Esophagus squamous epithelium (tissue), 5 donors: ENCODE measurements around the gene PRADC1. TPM values are rescaled to one million over a fixed set of nuclear protein-coding genes. Genes with fewer than 3 reads are reported as not detected.

Experiments
- DNase-seq: peaks from one replicate; lab custom pipeline; 2025; lab: John Stamatoyannopoulos, UW
- H3K27ac ChIP-seq, 4 donors: fragments of 200-600 bp; sonication (generic); one replicate each; pipeline ENCODE4 v1.5.1; 2016 to 2019; ENCODE audit warnings: mild to moderate bottlenecking in 1 of 4
- H3K27me3 ChIP-seq, 4 donors: fragments of 200-600 bp; sonication (generic); 1 replicate in 3 of 4; 2 replicates in 1 of 4; pipeline versions ENCODE4 v1.5.1 to v1.6.0; 2017 to 2021; ENCODE audit warnings: antibody characterized with exemption in 1 of 4
- H3K36me3 ChIP-seq, 3 donors: fragments of 200-600 bp; sonication (generic); one replicate each; pipeline ENCODE4 v1.5.1; 2016 to 2019
- H3K4me1 ChIP-seq, 3 donors: fragments of 200-600 bp; sonication (generic); one replicate each; pipeline ENCODE4 v1.5.1; 2017 to 2019
- H3K4me3 ChIP-seq, 4 donors: fragments of 200-600 bp; sonication (generic); 1 replicate in 3 of 4; 2 replicates in 1 of 4; pipeline ENCODE4 v1.5.1; 2016 to 2019; ENCODE audit warnings: mild to moderate bottlenecking in 2 of 4, moderate library complexity in 1 of 4
- H3K9me3 ChIP-seq, 3 donors: fragments of 200-600 bp; sonication (generic); one replicate each; pipeline ENCODE4 v1.5.1; 2016 to 2019
- POLR2A ChIP-seq, 4 donors: fragments of 450-650 bp; IDR thresholded peaks; one replicate each; pipeline ENCODE4 v1.6.1; 2017; ENCODE audit warnings: antibody characterized with exemption in 4 of 4, mild to moderate bottlenecking in 4 of 4, moderate library complexity in 3 of 4
- WGBS, 2 donors: methylation state at CpG; one replicate each; pipeline ENCODE4 v1.1.5; 2018; 5-methylcytosine and 5-hydroxymethylcytosine counted together
- intact Hi-C: fragments of 100-400 bp; cut with DNase I; formaldehyde crosslinking; loops from one replicate; pipeline ENCODE4 v1.15.0; 2022
- total RNA-seq, 4 donors: library from RNA; depleted of rRNA; stranded (reverse); fragments of >200 nt; gene quantifications; one replicate each; pipeline ENCODE4 v1.1.0, GENCODE V29; 2016
- TF ChIP-seq, protein P1 (sequence below), 6 experiments: fragments of 450-650 bp in 4 of 6; fragments of 200-600 bp in 2 of 6; sonication (generic) in 2 of 6; IDR thresholded peaks; one replicate each; pipeline ENCODE4 v1.5.1; 2016 to 2019; ENCODE audit warnings: antibody characterized with exemption in 6 of 6, mild to moderate bottlenecking in 4 of 6, moderate library complexity in 4 of 6
- donor health status: DM: yes; HTN: yes; CAD: no.

Gene PRADC1
- 10 to 100 TPM; 19.2 to 32.8 (median 29.3) TPM for total RNA-seq

- H3K4me1 ChIP-seq = peaks cover 12 to 49% (median 19%) of the 10 kb centered on the region in 3 donors
- H3K27ac ChIP-seq = peak within 1 kb of the TSS; percentile 89 to 95 (median 93)
- peaks cover 0 to 29% (median 0%) of the 10 kb centered on the region in 3 donors for H3K36me3 ChIP-seq
- DNase-seq = peak; percentile 96
- no peaks in the 10 kb centered on the region for H3K27me3 ChIP-seq
- TF ChIP-seq POLR2A (IDR thresholded peaks at IDR 0.05) = peak in 2 of 4 donors; percentile 28 to 58
- TF ChIP-seq, protein P1, sequence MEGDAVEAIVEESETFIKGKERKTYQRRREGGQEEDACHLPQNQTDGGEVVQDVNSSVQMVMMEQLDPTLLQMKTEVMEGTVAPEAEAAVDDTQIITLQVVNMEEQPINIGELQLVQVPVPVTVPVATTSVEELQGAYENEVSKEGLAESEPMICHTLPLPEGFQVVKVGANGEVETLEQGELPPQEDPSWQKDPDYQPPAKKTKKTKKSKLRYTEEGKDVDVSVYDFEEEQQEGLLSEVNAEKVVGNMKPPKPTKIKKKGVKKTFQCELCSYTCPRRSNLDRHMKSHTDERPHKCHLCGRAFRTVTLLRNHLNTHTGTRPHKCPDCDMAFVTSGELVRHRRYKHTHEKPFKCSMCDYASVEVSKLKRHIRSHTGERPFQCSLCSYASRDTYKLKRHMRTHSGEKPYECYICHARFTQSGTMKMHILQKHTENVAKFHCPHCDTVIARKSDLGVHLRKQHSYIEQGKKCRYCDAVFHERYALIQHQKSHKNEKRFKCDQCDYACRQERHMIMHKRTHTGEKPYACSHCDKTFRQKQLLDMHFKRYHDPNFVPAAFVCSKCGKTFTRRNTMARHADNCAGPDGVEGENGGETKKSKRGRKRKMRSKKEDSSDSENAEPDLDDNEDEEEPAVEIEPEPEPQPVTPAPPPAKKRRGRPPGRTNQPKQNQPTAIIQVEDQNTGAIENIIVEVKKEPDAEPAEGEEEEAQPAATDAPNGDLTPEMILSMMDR (IDR thresholded peaks at IDR 0.05) = no peak
- peak within 1 kb of the TSS; percentile 76 to 91 (median 84) for H3K4me3 ChIP-seq
- 0% methylated on average over 14 of the region's 67 CpGs for WGBS, 2 donors
- intact Hi-C loops = no loop called here
- no peaks in the 10 kb centered on the region for H3K9me3 ChIP-seq
These were observed at the start of gene PRADC1 for GRCh38 chr2:73233154-73233931. PRADC1 (minus strand) TSS chr2:73233239; CDS start chr2:73233160, 79 bp downstream.

DNA sequence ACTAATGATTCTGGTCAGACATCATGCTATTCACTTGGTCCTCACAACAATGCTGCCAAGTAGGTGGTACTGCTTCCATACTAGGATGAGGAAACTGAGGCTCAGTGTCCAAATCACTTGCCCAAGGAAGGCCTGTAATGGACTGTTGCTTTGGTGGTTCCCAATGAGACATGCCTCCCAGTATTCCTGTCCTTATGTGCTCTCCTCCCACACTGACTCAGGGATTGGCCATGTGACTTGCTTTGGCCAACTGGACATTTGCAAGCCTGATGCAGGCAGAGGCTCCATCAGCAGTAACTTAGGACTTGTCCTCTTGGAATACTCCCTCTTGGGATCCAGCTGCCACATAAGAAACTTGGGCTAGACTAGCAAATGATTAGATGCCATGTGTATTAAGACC, 48.2 kb upstream of the PRADC1 start:
- TF ChIP-seq, protein P1 (IDR thresholded peaks at IDR 0.05) = no peak
- no peak for TF ChIP-seq POLR2A (IDR thresholded peaks at IDR 0.05)
- Histone ChIP-seq H3K9me3 (no peaks in the 10 kb centered on the region), H3K4me1 (peaks cover 18 to 23% (median 19%) of the 10 kb centered on the region in 3 donors), H3K36me3 (no peaks in the 10 kb centered on the region), H3K27ac (no peak overlapping the region), H3K4me3 (no peak overlapping the region), H3K27me3 (peaks cover 0 to 32% (median 0%) of the 10 kb centered on the region in 4 donors)
- no peak for DNase-seq
- intact Hi-C loops = no loop called here

- TF ChIP-seq POLR2A (IDR thresholded peaks at IDR 0.05) = no peak
- TF ChIP-seq, protein P1 (IDR thresholded peaks at IDR 0.05) = no peak
- Histone ChIP-seq H3K36me3 (no peaks in the 10 kb centered on the region), H3K9me3 (no peaks in the 10 kb centered on the region), H3K4me3 (no peak overlapping the region), H3K27ac (no peak overlapping the region), H3K4me1 (peaks cover 14 to 17% (median 14%) of the 10 kb centered on the region in 3 donors), H3K27me3 (peaks cover 0 to 18% (median 0%) of the 10 kb centered on the region in 4 donors)
- intact Hi-C loops = no loop called here
- no peak for DNase-seq
- 67 to 69% methylated on average over 9 of the region's 9 CpGs for WGBS, 2 donors
These were observed 46.8 kb upstream of the PRADC1 start for GRCh38 chr2:73279852-73280251.

- no peak for TF ChIP-seq POLR2A (IDR thresholded peaks at IDR 0.05)
- TF ChIP-seq, protein P1 (IDR thresholded peaks at IDR 0.05) = no peak
- intact Hi-C loops = no loop called here
- Histone ChIP-seq H3K27ac (no peak overlapping the region), H3K9me3 (no peaks in the 10 kb centered on the region), H3K36me3 (no peaks in the 10 kb centered on the region), H3K4me3 (no peak overlapping the region), H3K27me3 (peaks cover 0 to 36% (median 0%) of the 10 kb centered on the region in 4 donors), H3K4me1 (peaks cover 4 to 22% (median 7%) of the 10 kb centered on the region in 3 donors)
- 50 to 78% methylated on average over 1 of the region's 1 CpG for WGBS, 2 donors
- no peak for DNase-seq
These were observed 39.2 kb upstream of the PRADC1 start for GRCh38 chr2:73272270-73272669.
